ENCODE measurements around the gene FRG2B.
"Not testable (repeated sequence)": the region's sequence is repeated elsewhere in the genome, so short reads cannot be mapped to it uniquely, and the experiment has no call there.

The FRG2B gene

GRCh38 chr10:133592716-133593115 lies 33.9 kb downstream of the FRG2B start:
- DNase-seq = no peak

- DNase-seq = no peak
Measured at GRCh38 chr10:133590970-133591359, 35.6 kb downstream of the FRG2B start.

GRCh38 chr10:133590226-133590969 lies 36.2 kb downstream of the FRG2B start:
- DNase-seq = no peak

- DNase-seq = not testable (repeated sequence)
Measured at GRCh38 chr10:133577037-133577436, 49.6 kb downstream of the FRG2B start.
